GM12891 (cell line): ENCODE results near the gene BAHCC1.

Experiments
- PAX5 ChIP-seq: IDR thresholded peaks from 2 replicates; pipeline ENCODE4 v1.6.1; 2011; ENCODE audit warnings: low read length, moderate library complexity, mild to moderate bottlenecking; ENCODE audit not compliant: insufficient read depth, severe bottlenecking
- POLR2A ChIP-seq: IDR thresholded peaks from 2 replicates; pipeline ENCODE4 v1.6.1; 2011; ENCODE audit warnings: low read depth, low read length, control low read depth
- POLR2AphosphoS5 ChIP-seq: IDR thresholded peaks from 2 replicates; pipeline ENCODE4 v1.6.1; 2011; ENCODE audit warnings: low read depth, low read length, control low read depth
- POU2F2 ChIP-seq: IDR thresholded peaks from 2 replicates; pipeline ENCODE4 v1.6.1; 2011; ENCODE audit warnings: low read depth, mild to moderate bottlenecking, control low read depth, low read length, moderate library complexity
- SPI1 ChIP-seq: IDR thresholded peaks from 2 replicates; pipeline ENCODE4 v1.6.1; 2011; ENCODE audit warnings: low read depth, low read length, control low read depth
- TAF1 ChIP-seq: IDR thresholded peaks from 2 replicates; pipeline ENCODE4 v1.6.1; 2011; ENCODE audit warnings: low read depth, low read length, control low read depth

DNA sequence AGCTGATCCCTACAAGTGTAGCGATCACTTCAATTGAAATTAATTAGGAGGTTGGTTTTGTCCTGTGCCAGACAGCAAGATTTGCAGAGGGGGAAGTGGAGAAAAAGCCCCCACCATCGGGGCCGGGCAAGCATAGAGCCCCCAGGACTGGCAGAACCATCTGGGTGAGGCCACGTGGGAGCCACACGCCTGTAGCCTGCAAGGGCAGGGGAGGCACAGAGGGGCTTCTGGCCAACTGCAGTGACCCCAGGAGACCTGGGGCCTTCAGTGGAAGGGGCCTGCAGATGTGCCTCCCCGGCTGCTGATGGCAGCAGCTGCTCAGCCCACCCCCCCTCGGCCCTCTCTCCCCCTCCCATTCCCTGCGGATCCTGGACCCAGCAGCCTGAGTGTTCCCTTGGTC is 54.1 kb downstream of the BAHCC1 start:
- TF ChIP-seq POLR2A (no peak), POLR2AphosphoS5 (no peak), TAF1 (no peak), SPI1 (no peak), POU2F2 (no peak), PAX5 (no peak)
